Metanephros (tissue), 1 donor: ENCODE results near the gene NAA35. TPM values are rescaled to one million over a fixed set of nuclear protein-coding genes. Genes with fewer than 3 reads are reported as not detected.

Experiments used
- total RNA-seq: library from RNA; depleted of rRNA; stranded (reverse); fragments of >200 nt; gene quantifications from one replicate; pipeline ENCODE4 v1.2.3, GENCODE V29; 2014

The NAA35 gene
- total RNA-seq: 26.9 TPM

GRCh38 chr9:85940832-85941621 lies at the start of gene NAA35:
TSS of gene NAA35 (plus strand) at chr9:85941146. CDS start at chr9:85942160, 1,014 bp downstream.

Other genes with a start within 250 kb of the NAA35 start
- gene AGTPBP1, start 199.2 kb upstream of the NAA35 start, total RNA-seq: 28.0 TPM
- gene GOLM1, start 158.4 kb downstream of the NAA35 start, total RNA-seq: 57.7 TPM